ENCODE measurements around the gene HBS1L.

DNA sequence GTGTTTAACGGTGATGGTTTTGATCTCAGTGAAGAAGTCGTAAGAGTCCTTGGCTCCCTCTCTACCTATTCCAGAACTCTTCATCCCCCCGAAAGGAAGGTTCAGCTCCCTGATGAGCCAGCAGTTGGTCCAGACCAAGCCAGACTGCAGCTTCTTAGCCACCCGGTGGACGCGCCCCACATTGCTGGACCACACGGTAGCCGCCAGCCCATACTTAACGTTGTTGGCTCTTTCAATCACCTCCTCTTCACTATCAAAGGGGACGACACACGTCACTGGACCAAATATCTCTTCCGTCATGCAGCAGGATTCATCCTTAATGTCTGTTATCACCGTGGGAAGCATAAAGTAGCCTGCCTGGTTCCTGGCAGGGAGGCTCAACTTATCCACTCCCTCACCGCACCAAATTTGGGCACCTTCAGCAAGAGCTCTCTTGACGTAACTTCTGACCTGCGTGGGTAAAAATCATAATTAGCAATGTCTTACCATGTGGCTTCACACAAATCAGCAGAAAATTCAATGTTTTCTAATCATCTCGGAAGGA is 136.1 kb downstream of the HBS1L start:
- TF ChIP-seq, protein P1, sequence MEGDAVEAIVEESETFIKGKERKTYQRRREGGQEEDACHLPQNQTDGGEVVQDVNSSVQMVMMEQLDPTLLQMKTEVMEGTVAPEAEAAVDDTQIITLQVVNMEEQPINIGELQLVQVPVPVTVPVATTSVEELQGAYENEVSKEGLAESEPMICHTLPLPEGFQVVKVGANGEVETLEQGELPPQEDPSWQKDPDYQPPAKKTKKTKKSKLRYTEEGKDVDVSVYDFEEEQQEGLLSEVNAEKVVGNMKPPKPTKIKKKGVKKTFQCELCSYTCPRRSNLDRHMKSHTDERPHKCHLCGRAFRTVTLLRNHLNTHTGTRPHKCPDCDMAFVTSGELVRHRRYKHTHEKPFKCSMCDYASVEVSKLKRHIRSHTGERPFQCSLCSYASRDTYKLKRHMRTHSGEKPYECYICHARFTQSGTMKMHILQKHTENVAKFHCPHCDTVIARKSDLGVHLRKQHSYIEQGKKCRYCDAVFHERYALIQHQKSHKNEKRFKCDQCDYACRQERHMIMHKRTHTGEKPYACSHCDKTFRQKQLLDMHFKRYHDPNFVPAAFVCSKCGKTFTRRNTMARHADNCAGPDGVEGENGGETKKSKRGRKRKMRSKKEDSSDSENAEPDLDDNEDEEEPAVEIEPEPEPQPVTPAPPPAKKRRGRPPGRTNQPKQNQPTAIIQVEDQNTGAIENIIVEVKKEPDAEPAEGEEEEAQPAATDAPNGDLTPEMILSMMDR (IDR thresholded peaks at IDR 0.05), result no peak
- TF ChIP-seq POLR2AphosphoS5 (IDR thresholded peaks at IDR 0.05; ENCODE audit: low read depth, low read length), result no peak
- TF ChIP-seq JUND (IDR thresholded peaks at IDR 0.05), result no peak
- no peak for TF ChIP-seq RXRA (IDR thresholded peaks at IDR 0.05; ENCODE audit: borderline replicate concordance, low read depth)
- TF ChIP-seq TEAD4 (IDR thresholded peaks at IDR 0.05; ENCODE audit: borderline replicate concordance, insufficient read depth), result no peak
- TF ChIP-seq, protein P2, sequence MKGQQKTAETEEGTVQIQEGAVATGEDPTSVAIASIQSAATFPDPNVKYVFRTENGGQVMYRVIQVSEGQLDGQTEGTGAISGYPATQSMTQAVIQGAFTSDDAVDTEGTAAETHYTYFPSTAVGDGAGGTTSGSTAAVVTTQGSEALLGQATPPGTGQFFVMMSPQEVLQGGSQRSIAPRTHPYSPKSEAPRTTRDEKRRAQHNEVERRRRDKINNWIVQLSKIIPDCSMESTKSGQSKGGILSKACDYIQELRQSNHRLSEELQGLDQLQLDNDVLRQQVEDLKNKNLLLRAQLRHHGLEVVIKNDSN (IDR thresholded peaks at IDR 0.05; ENCODE audit: borderline replicate concordance, low read depth), result no peak
- no peak for TF ChIP-seq SIN3A (IDR thresholded peaks at IDR 0.05; ENCODE audit: borderline replicate concordance, low read depth, low read length)
- TF ChIP-seq, protein P3, sequence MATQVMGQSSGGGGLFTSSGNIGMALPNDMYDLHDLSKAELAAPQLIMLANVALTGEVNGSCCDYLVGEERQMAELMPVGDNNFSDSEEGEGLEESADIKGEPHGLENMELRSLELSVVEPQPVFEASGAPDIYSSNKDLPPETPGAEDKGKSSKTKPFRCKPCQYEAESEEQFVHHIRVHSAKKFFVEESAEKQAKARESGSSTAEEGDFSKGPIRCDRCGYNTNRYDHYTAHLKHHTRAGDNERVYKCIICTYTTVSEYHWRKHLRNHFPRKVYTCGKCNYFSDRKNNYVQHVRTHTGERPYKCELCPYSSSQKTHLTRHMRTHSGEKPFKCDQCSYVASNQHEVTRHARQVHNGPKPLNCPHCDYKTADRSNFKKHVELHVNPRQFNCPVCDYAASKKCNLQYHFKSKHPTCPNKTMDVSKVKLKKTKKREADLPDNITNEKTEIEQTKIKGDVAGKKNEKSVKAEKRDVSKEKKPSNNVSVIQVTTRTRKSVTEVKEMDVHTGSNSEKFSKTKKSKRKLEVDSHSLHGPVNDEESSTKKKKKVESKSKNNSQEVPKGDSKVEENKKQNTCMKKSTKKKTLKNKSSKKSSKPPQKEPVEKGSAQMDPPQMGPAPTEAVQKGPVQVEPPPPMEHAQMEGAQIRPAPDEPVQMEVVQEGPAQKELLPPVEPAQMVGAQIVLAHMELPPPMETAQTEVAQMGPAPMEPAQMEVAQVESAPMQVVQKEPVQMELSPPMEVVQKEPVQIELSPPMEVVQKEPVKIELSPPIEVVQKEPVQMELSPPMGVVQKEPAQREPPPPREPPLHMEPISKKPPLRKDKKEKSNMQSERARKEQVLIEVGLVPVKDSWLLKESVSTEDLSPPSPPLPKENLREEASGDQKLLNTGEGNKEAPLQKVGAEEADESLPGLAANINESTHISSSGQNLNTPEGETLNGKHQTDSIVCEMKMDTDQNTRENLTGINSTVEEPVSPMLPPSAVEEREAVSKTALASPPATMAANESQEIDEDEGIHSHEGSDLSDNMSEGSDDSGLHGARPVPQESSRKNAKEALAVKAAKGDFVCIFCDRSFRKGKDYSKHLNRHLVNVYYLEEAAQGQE (IDR thresholded peaks at IDR 0.05; ENCODE audit: low read depth, low read length), result no peak
- TF ChIP-seq CHD2 (IDR thresholded peaks at IDR 0.05; ENCODE audit: low read length, partially characterized antibody), result no peak
